Measurements from ENCODE around the gene DVL1. TPM values are rescaled to one million over a fixed set of nuclear protein-coding genes. Genes with fewer than 3 reads are reported as not detected.
A peak's percentile ranks its signal among the peaks of the same experiment; 100 is the strongest.

The DVL1 gene
- total RNA-seq, 3 donors from 2014 or later (not counting 1 experiment from before 2014, with no cell fraction given), result 33.8 to 41.9 (median 35.6) TPM

DNA sequence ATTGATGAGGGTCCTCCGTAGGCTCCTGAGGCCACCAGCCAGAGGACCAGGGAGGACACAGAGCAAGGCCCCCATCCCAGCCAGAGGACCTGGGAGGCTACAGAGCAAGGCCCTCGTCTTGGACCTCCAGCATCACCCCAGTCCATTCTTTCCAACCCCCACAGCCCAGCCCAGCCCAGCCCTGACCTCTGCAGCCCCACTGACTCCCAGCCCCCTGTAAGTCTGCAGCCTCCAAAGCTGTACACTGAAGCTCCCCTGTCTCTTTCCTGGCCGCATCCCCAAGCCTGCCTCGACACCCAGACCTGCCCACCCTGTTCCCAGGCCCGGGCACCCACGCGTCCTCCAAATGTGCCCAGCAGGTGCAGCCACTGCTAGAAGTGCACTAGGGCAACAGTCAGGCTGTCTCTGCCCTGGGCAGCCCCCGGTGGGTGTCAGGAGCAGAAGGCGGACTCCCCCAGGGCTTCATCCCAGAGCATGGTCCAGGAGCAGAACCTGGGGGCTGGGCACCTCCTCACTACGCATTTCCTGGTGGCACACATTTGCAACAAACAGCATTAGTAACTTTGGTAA, 2.1 kb downstream of the DVL1 start:
- Mint-ChIP-seq H3K27ac (peak overlapping the region in 1 of 2 donors; percentile 38), H3K36me3 (no peaks in the 10 kb centered on the region), H3K4me1 (peaks cover 0 to 28% of the 10 kb centered on the region in 2 donors), H3K9me3 (no peaks in the 10 kb centered on the region), H3K27me3 (ENCODE audit: low read depth in 2 of 2) (no peaks in the 10 kb centered on the region), H3K4me3 (peak overlapping the region; percentile 76)
- Histone ChIP-seq H3K4me1 (ENCODE audit: control insufficient read depth, insufficient read depth, low read length) (peaks cover 18% of the 10 kb centered on the region), H3K27me3 (ENCODE audit: control insufficient read depth, insufficient read depth, low read length) (peaks cover 3% of the 10 kb centered on the region), H3K36me3 (ENCODE audit: control insufficient read depth, insufficient read depth, low read length) (no peaks in the 10 kb centered on the region), H3K9me3 (ENCODE audit: control insufficient read depth, insufficient read depth, low read length) (no peaks in the 10 kb centered on the region), H3K4me3 (ENCODE audit: low read length) (no peak overlapping the region), H3K27ac (ENCODE audit: low read length) (no peak overlapping the region)
- ATAC-seq (no peak), DNase-seq (no peak)
- WGBS (ENCODE audit: insufficient coverage), result 94% methylated on average over 10 of the region's 10 CpGs
- TF ChIP-seq, protein P1, sequence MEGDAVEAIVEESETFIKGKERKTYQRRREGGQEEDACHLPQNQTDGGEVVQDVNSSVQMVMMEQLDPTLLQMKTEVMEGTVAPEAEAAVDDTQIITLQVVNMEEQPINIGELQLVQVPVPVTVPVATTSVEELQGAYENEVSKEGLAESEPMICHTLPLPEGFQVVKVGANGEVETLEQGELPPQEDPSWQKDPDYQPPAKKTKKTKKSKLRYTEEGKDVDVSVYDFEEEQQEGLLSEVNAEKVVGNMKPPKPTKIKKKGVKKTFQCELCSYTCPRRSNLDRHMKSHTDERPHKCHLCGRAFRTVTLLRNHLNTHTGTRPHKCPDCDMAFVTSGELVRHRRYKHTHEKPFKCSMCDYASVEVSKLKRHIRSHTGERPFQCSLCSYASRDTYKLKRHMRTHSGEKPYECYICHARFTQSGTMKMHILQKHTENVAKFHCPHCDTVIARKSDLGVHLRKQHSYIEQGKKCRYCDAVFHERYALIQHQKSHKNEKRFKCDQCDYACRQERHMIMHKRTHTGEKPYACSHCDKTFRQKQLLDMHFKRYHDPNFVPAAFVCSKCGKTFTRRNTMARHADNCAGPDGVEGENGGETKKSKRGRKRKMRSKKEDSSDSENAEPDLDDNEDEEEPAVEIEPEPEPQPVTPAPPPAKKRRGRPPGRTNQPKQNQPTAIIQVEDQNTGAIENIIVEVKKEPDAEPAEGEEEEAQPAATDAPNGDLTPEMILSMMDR (IDR thresholded peaks at IDR 0.05), result no peak
- intact Hi-C loops (cut with micrococcal nuclease), result no loop called here

DNA sequence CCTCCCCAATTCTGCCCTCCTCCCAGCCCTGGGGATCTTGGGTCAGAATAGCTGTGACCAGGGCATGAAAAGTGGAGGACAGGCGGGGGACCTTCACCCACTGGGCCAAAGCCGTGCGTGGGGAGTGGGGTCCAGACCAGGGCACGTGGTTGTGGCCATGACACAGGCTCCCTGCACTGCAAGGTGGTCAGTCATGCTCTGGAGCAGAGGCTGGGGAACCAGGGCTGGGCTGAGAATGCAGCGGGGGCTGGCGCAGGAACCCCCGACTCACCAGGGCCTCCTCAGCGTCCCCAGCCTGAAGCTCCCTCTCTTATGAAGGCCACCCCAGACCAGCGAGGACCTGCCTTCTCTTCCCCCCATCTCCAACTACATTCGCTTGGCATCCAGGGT, 2.7 kb downstream of the DVL1 start:
- Histone ChIP-seq H3K27ac (ENCODE audit: low read length) (no peak overlapping the region), H3K4me3 (ENCODE audit: low read length) (no peak overlapping the region), H3K27me3 (ENCODE audit: control insufficient read depth, insufficient read depth, low read length) (no peaks in the 10 kb centered on the region), H3K9me3 (ENCODE audit: control insufficient read depth, insufficient read depth, low read length) (no peaks in the 10 kb centered on the region), H3K4me1 (ENCODE audit: control insufficient read depth, insufficient read depth, low read length) (peaks cover 14% of the 10 kb centered on the region), H3K36me3 (ENCODE audit: control insufficient read depth, insufficient read depth, low read length) (no peaks in the 10 kb centered on the region)
- peaks cover 0 to 26% of the 10 kb centered on the region in 2 donors for H3K4me1 Mint-ChIP-seq
- WGBS (ENCODE audit: insufficient coverage), result 97% methylated on average over 10 of the region's 10 CpGs
- no peak for DNase-seq
- H3K36me3 Mint-ChIP-seq, result no peaks in the 10 kb centered on the region
- peak overlapping the region in 1 of 2 donors; percentile 38 for H3K27ac Mint-ChIP-seq
- no peaks in the 10 kb centered on the region for H3K9me3 Mint-ChIP-seq
- intact Hi-C loops (cut with micrococcal nuclease), result no loop called here
- no peak for ATAC-seq
- TF ChIP-seq, protein P1 (IDR thresholded peaks at IDR 0.05), result no peak
- H3K27me3 Mint-ChIP-seq (ENCODE audit: low read depth in 2 of 2), result no peaks in the 10 kb centered on the region
- H3K4me3 Mint-ChIP-seq, result no peak overlapping the region

DNA sequence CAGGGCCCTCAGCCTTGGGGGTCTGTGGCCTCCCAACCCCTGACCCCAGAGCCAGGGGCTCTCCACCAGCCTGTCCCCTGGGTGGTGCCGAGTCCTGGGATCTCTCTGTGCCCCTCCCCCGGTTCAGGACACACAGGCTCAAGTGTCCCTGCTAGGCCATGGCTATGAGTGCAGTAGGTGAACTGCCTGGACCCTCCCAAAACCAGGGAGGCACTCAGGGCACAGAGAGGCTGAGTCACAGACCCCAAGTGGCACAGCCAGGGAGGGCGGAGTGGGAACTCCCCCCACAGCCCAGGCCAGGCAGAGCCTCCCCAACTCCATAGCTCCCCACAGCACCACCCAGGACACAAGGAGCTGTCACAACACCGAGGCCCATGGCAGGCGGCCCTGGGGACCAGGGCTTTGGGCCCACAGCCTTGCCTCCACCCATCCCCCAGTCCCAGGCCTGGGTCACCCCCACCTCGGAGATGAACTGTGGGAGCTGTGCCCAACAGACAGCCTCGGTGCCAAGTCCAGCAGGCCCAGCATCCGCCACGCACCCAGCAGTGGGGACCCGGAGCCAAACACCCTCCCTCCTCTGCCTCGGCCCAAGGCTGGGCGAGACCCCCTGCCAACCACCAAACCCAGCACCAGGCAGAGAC, 3.2 kb downstream of the DVL1 start:
- 96% methylated on average over 12 of the region's 12 CpGs for WGBS (ENCODE audit: insufficient coverage)
- no peak overlapping the region for H3K27ac Mint-ChIP-seq
- Histone ChIP-seq H3K36me3 (ENCODE audit: control insufficient read depth, insufficient read depth, low read length) (no peaks in the 10 kb centered on the region), H3K9me3 (ENCODE audit: control insufficient read depth, insufficient read depth, low read length) (no peaks in the 10 kb centered on the region), H3K27ac (ENCODE audit: low read length) (no peak overlapping the region), H3K4me3 (ENCODE audit: low read length) (no peak overlapping the region), H3K4me1 (ENCODE audit: control insufficient read depth, insufficient read depth, low read length) (peaks cover 11% of the 10 kb centered on the region), H3K27me3 (ENCODE audit: control insufficient read depth, insufficient read depth, low read length) (no peaks in the 10 kb centered on the region)
- H3K27me3 Mint-ChIP-seq (ENCODE audit: low read depth in 2 of 2), result no peaks in the 10 kb centered on the region
- H3K4me1 Mint-ChIP-seq, result peaks cover 0 to 26% of the 10 kb centered on the region in 2 donors
- DNase-seq (no peak), ATAC-seq (no peak)
- TF ChIP-seq, protein P1 (IDR thresholded peaks at IDR 0.05), result no peak
- intact Hi-C loops (cut with micrococcal nuclease), result no loop called here
- no peaks in the 10 kb centered on the region for H3K36me3 Mint-ChIP-seq
- no peaks in the 10 kb centered on the region for H3K9me3 Mint-ChIP-seq
- no peak overlapping the region for H3K4me3 Mint-ChIP-seq

Data from natural killer cell (primary cell).